Measurements from ENCODE around the gene DOK7.
A peak's percentile ranks its signal among the peaks of the same experiment; 100 is the strongest.

DOK7 gene

DNA sequence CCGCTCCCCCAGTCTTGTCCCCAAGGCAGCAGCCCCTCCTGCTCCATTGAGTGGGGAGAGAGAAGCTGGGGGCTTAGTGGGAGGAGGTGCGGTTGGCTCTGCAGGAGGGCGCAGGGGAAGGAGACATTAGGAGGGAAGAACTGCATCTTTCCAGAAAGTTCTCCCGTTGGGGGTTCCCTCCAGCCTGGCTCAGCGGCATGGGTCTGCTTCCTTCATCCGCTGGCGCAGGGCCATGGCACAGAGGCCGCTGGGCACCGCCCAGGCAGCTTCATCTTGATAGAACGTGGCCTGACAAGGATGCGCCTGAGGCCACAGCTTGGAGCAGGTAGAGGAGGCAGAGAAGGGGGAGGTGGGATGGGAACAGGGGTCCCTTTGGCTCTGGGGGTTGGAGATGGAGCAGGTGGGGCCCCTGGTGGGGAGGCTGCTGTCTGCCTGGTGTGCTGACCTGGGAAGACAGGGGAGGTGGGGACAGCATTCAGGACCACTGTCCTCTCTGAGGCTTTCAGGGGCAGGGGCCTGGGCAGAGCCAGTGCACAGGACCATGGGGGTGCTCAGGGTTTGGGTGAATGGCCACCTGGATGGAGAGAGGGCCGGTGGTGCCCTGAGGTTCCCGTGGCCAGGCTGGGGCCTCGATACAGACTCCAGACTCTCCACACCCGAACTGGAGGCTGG is 12.1 kb downstream of the DOK7 start:
- DNase-seq (ENCODE audit: low read depth), result no peak

DNA sequence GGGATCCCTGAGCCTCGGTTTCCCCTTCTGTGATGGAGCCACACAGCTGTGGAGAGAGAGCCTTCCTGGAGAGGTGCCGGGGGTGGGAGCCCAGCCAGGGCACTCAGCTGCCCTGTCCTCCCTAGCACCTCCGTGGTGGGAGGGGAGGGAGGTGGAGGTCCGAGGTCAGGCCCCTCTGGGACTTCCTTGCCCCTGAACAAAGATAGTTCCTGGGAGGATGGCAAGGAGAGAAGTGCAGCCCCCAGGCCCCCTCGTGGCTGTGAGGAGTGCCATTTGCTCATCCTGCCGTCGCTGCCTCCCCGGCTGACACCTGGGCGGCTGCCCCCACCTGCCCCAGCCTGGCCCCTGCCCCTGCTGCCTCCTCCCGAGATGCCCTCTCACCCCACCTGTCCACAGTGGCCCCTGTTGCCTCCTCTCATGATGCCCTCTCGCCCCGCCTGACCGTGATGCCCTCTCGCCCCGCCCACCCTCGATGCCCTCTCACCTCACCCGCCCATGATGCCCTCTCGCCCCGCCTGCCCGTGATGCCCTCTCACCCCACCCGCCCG is 12.7 kb downstream of the DOK7 start:
- DNase-seq (ENCODE audit: low read depth), result no peak

DNA sequence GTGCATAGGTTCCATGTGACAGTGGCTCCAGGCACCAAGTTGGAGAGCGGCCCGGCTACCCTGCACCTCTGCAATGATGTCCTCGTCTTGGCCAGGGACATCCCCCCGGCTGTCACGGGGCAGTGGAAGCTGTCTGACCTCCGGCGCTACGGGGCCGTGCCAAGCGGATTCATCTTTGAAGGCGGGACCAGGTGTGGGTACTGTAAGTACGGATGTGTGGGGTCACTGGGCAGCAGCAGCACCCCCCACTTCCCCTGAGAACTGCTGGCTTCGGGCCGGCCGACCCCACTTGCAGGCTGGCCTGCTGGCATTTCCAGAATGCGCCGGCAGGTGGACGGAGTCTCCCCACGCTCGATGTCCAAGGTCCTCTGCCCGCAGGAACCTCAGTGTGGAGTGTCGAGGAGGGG is 13.2 kb downstream of the DOK7 start:
- no peak for DNase-seq (ENCODE audit: low read depth)

DNA sequence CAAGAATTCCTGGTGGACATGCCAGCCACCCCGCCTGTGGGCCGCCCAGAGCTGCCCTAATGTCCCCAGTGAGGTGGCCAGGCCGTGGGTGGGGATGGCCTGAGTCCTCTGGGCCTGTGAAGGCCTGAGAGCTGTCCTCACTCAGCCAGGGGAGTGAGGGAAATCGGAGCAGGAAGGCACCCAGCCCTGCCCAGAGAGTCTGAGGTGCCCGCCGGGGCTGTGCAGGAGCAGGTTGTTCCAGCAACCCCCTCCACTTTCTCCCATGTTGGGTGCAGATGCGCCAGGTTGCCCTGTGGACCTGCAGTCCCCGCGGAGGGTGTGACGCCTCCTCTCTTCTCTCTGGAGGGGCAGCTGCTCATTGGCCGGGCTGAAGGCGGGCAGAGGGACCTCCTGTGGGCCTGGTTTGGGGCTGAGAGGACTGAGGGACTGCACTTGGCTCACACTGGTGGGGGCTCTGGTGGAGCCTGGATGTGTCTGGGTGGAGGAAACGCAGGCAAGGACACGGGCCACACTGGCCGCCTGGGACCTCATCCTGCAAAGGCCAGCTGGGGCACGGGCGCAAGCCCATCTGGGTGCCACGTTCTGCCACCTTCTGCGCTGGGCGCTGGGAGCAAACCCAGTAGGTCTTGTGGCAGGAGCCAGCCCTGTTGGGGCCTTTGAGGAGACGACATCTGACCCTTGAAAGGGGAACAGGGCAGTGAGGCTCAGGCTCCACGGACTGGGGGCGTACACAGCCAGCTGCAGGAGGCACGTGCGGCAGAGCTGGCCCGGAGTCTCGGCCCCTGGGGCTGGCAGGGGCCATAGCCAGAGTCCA is 14.0 kb downstream of the DOK7 start:
- no peak for DNase-seq (ENCODE audit: low read depth)

DNA sequence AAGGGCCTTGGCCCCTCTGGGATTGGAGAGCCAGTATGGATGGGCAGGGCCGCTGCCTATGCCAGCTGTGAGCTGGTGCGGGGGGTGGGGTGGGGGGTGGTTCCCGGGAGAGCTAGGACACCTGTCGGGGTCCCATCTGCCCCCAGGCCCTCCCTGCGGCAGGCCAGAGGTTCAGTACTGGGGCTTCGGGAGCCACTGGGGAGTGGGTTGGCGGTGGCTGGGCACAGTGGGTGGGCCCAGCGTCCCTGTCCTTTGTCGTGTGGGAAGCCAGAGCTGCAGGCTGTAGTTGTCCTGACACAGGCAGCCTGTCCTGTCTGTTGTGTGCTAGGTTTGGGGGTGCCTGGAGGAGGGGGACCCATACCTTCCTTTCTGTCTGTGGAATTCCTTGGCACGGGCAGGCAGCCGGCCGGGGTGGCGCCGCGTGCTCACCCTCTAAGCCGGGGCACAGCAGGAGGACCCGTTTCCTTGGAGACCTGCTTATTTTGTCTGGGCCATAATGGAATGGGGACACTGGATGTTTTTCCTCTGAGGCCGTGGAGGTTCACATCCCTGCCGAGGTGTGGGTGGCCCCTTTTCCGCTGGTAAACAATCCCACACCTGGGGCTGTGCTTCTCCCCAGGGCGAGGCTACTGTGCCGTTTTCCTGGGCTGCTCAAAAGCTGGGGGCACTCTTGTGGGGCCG is 14.8 kb downstream of the DOK7 start:
- DNase-seq (ENCODE audit: low read depth), result no peak

DNA sequence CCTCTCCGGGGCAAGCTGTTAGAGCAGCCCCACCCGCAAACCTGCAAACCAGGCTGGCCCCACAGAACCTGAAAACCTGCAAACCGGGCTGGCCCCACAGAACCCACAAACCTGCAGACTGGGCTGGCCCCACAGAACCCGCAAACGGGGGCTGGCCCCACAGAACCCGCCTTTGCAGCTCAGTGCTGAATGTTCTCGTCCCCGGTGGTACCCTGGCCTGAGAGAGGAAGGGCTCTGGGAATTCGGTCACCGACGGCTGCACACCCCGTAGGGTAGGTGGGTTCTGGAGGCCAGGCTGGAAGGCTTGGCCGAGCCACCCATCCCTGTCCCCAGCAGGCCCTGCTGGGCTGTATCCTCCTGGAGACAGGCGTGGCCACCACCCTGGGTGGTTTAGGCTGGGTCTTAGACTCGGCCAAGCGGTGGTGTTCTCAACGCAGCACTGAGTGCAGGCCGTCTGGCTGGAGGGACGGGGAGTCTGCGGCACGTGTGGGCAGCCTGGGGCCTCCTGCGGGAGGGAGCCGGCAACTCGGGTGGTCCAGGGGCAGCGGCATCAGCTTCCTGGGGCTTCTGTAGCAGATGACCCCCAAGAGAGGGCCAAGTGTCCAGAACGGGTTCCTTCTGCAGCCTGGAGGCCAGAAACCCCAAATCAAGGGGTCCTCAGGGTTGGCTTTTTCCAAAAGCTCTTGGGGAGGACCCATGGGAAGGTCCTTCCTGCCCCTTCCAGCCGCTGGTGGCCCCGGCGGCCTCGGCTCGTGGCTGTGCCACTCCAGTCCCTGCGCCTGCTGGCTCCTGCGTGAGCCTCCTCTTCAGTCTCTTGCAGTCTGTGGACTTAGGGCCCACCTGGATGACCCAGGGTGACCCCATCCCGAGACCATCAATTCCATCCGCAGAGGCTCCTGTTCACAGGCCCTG is 15.6 kb downstream of the DOK7 start:
- no peak for DNase-seq (ENCODE audit: low read depth)

DNA sequence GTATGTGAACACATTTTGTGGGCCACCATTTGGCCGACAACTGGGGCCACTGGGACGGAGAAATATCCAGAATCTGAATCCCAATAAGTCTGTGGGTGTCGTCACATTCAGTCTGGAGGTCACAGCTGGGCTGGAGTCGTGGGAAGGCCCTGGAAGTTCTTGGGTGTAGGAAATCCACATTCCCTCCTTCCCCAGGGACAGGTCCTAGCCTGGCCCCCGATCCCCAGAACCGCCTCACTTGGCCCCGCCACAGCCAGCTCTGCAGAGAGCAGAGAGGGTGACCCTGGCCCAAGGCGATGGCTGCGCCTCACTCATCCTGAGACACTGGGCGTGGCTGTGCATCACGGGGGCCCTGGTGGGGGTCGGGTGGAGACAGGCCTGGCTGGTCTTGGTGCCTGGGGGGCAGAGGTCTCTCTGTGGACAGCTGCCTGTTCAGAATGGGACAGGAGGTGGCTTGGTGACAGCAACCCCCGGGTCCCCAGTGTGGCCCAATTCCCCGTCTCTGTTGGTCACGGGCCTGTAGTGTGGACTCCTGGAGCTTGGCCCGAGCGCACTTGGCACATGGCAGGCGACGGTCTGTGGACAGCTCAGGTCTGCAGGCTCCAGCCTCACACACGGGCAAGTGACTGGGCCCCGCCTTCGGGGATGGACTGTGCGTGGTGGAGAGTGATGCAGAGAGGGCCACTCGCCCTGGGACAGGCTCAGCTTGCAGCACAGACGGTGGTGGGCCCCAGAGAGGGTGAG is 16.4 kb downstream of the DOK7 start:
- DNase-seq (ENCODE audit: low read depth), result no peak

DNA sequence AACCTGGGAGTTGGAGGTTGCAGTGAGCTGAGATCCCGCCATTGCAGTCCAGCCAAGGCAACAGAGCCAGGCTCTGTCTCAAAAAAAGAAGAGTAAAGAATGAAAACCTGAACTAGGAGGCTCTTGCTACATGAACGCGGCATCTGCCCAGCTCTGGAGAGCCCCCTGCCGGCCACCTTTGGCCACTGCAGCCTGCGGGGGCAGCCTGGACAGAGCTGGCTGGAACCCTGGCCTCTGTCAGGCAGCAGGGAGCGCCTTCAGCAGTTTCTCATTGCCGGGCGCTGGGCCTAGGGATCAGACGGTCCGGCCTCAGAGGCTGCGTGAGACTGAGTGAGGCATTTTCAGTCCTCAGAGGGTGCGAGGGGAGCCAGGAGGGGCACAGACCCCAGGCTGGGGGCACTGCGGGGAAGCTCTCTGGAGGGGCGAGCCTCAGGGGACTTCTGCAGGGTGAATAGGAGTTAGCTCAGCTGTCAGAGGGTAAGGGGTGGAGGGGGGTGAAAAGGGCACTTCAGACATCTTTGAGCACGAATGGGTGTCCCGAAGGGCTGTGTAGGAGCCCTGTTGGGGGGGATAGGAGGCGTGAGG is 17.5 kb downstream of the DOK7 start:
- peak; percentile 65 for DNase-seq (ENCODE audit: low read depth)

DNA sequence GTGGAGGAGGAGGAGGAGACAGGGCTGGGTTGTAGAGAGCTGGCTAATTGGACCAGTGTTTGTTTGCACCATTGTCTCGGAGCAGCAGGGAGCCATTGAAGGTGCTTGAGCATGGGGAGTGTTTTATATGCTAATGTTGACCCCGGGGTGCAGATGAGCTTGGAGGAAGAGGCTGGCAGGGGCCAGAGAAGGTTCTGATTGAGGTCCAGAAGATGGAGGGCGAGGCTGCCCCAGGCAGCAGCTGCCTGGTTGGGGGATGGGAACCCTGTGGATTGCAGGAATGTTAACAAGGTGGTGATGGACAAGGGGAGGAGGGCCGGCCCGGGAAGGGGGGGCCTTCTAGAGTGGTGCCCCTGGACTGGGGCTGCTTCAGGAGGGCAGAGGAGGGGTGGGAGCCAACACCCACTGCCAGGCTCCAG is 18.0 kb downstream of the DOK7 start:
- no peak for DNase-seq (ENCODE audit: low read depth)

DNA sequence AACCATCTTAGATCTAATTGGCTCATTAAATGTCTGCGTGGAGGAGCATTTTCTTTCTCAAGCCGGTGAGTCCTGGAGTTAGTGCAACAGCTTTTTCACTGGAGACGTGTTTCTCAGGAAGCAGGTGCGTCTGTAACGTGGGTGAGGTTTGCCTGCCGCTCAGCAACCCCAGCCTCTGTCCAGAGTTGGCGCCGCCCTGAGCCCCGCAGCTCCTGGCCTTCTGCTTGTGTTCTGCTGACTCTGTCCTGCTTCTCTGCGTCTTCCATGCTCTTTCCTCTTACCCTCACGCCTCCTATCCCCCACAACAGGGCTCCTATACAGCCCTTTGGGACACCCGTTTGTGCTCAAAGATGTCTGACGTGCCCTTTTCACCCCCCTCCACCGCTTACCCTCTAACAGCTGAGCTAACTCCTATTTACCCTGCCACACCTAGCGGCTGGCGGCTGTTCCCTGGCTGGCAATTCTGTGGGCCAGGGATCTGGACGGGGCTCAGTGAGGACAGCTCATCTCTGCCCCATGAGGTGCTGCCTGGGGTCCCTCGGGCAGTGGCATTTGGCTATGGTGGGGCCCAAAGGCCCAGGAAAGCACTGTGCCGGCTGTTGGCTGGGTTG is 18.8 kb downstream of the DOK7 start:
- no peak for DNase-seq (ENCODE audit: low read depth)

DNA sequence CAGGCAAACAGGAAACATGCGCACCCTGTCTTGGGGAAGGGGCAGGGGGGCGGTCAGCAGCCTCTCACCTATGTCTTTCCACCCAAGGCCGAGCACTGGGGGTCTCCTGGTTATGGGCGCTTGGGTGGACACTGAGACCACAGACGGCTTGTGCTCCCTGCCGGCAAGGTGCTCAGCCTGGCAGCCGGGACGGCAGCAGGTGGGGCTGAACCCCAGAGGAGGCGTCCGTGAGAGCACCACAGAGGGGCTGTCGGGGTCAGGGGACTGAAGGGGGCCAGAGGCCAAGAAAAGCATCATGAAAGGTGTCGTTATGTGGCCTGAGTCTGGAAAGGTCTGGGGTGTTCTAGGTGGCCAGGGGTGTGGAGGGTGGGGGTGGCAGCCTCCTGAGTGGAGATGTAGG is 19.6 kb downstream of the DOK7 start:
- DNase-seq (ENCODE audit: low read depth), result no peak

DNA sequence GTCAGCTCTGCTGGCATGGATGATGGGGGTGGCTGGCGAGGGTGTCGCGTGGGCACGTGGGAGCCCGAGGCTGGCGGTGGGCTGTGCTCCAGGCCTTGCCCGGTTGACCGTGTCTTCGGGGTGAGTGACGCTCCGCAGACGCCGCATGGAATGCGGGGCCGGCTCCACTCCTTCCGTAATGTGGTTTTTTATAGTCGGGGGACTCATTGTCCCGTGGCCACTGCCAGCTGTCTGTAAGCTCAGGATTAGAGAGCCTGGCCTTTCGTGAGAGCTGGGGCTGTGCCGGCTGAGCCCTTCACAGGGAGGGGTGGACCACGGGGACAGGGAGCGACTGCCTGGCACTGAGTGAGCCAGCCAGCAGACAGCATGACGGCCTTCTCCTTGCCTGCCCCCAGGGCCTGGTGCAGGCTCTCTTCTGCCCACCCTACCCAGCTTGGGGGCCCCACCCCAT is 20.4 kb downstream of the DOK7 start:
- DNase-seq (ENCODE audit: low read depth), result peak; percentile 40

DNA sequence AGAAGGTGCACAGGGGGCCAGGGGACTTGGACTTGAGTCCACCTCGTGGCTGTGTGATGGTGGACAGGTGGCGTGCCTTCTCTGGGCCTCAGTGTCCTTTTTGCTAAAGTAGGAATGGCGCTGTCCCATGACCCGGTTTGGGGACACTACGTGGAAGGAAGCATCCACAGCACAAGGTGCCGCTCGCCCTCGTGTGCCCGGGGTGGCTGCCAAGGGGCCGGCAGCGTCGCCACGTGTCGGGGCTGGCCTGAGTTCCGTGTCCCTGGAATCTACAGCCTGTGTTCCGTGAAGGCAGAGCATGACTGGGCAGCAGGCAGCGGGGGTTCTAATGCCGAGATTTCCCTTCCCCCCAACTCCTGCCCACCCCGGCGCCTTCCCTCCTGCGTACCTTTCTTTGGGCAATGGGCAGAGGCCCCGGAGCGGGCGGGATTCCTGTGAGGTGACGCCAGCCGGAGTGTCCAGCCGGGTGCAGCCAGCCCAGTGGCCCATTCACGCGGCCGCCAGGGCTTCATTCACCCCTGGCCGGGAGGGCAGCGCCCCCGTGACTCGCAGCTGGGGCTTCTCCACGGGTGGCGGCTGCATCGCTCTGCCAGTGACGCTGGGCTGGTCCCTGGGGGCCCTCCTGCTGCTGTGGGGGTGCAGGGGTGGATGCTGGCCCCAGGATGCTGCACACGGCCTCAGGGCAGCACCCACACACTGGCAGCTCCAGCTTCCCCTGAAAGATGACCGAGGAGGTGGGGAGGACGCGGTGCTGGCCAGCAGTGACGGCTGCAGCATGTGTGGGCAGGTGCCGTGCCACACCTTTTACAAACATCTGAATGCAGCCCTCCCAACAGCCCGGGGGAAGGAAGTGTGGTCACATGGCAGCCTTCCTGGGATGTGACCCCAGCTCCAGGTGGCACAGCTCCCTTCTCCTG is 21.2 kb downstream of the DOK7 start:
- DNase-seq (ENCODE audit: low read depth), result no peak

DNA sequence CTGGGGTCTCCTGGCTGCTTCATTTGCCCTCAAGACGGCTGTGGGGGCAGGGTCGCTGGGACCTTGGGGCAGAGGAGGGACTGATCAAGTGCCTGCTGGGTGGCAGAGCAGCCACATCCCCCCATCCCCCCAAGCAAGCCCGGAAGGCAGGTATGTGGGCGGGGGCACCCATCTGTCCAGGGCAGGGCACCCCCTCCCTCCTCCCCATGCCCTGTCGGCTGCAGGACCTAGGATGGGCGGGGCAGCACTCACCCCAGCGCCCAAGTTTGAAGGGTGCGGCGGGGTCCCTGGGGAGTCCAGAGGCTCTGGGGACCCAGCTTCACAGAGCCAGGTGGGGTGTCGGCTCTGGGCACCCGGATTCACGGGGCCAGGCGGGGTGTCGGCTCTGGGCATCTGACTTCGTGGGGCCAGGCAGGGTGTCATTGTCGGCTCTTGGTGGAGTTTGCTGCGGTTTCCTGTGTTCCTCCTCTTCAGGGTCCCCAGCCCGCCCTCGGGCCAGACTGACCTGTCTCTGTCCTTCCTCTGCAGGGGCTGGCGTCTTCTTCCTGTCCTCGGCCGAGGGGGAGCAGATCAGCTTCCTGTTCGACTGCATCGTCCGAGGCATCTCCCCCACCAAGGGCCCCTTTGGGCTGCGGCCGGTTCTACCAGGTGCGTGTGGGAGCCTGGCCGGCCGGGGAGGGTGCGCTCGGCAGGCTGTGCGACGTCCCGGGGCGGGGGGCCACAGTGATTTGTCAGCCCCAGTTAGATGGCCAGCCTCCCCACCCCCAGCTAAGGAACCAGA is 22.1 kb downstream of the DOK7 start:
- no peak for DNase-seq (ENCODE audit: low read depth)

DNA sequence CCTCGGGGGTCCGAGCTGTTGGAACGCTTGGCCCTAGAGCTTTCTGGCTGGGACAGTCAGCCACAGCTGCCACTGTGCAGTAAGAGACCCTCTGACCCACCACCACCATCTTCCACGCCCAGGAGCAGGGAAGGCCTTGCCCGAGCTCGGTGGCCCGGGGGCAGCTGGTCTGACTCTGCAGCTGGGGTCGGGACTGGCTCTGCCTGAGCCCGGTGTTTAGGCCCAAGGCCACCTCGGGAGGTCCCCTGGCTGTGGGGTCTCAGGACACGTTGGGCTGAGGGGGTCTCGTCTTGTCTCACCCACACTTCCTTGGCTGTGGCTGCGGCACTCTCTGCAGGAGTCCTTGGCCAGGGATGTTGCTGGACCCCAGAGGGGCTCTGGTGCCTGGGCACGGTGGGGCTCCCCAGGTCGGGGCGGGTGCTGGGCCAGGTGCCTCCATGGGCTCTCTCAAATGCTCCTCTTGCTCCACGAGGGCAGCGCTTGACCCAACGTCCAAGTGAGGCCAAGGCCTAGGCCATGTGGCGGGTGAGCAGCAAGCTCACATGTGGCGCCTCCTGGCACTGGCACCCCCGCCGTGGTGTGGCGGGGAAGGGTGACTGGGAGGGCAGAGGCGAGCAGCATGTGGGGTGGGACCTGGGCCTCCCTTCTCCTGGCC is 22.9 kb downstream of the DOK7 start:
- DNase-seq (ENCODE audit: low read depth), result no peak

DNA sequence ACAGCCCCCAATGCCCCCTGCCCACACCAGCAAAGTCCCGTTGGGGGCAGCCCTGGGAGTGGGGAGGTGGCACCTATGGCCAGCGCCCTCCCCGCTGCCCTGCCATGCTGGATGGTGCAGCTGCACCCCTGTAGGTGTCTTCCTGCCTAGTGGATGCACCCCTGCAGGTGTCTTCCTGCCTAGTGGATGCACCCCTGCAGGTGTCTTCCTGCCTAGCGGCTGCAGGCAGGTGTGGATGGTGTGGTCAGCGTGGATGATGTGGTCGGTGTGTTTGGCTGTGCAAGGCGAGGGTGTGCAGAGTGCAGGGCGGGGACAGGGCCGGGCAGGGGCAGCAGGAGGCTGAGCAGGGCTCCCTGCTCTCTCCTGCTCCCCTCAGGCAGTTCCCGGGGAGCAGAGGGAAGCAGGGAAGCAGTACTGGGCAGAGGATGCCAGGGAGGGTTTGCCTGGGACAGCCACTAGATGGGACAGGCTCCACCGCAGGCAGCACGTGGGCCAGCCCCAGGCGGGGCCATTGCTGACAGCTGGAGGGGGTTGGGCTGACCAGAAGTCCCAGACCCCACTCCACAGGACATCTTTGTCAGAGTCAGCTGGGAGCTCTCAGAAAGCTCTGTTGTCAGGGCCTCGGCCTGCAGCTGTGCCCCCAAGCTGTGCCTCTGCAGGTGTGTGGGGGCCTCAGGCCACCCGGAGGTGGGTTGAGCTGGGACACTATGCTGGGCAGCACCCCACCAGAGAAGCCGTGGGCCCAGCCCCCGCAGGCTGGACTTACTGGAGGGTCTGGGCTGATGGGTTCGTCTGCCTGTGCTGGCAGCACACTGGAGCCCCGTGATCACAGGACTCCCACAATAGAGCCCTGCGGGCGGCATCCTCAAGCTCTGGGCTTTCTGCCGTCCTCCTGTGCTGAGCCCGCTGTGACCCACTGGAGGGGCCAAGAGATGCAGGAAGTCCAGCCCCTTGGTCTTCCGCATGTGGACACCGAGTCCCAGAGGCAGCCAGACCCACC is 23.7 kb downstream of the DOK7 start:
- no peak for DNase-seq (ENCODE audit: low read depth)

Measured in ELR (cell line).